ENCODE results near the gene CCDC34. TPM values are rescaled to one million over a fixed set of nuclear protein-coding genes. Genes with fewer than 3 reads are reported as not detected.
A peak's percentile ranks its signal among the peaks of the same experiment; 100 is the strongest.

Gene CCDC34
- total RNA-seq, 1 experiment from 2014 or later: 11.6 TPM

GRCh38 chr11:27379449-27379848 lies 16.4 kb upstream of the CCDC34 start:
- H3K9me3 ChIP-seq: no peaks in the 10 kb centered on the region
- no peak overlapping the region for H3K4me3 ChIP-seq
- no peaks in the 10 kb centered on the region for H3K27me3 ChIP-seq
- H3K36me3 ChIP-seq: no peaks in the 10 kb centered on the region; the same call in none of the 2 replicates
- no peak for DNase-seq

DNA sequence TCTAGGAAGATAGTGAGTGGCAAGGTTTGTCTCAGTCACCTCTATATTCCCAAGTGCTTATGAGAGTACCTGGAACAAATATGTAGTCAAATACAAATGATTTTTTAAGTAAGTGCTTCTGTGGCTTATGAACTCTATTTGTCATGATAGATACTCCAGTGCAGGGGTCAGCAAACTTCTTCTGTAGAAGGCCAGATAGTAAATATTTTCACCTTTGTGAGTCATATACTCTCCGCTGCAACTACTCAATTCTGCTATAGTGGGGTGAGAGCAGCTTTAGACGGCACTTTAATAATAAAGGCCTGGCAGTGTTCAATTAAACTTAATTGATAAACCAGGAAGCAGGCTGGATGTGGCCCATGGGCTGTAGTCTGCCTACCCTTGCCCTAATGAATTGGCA lies 12.4 kb upstream of the CCDC34 start:
- H3K27me3 ChIP-seq: no peaks in the 10 kb centered on the region
- DNase-seq: no peak
- H3K4me3 ChIP-seq: no peak overlapping the region
- no peaks in the 10 kb centered on the region for H3K36me3 ChIP-seq
- H3K9me3 ChIP-seq: no peaks in the 10 kb centered on the region

DNA sequence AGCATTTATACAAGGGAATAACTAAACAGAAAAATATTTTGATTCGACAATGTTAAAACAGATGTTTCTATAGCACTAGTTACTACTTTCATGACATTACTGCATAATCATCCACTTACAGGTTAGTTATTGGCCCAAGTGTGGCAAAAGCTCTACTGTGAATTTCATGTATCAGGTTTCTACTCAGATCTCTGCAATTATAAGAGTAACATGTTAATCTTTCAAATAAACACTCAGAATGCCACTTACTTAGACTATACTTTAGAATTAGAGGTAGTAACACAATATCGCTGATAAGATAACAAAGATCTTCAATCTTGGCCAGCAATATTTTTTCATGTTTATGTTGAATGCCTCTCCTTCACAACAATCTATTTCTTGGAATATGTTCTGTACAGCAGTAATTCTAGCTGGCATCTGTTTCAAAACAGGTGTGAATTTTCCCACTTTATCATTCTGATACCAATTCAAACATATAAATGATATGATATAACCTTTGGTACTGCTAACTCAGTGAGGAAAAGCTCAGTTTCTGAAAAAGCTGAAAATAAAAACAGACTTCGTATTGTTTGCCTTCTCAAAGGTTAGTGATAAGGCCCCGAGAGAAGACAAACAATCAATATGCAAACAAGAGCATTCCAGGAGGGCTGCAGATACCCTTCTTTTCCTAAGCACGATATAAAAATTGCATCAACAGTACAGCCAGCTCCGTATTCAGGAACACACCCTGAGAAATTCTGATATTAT lies 11.0 kb upstream of the CCDC34 start:
- no peak for DNase-seq
- no peaks in the 10 kb centered on the region for H3K36me3 ChIP-seq
- no peaks in the 10 kb centered on the region for H3K9me3 ChIP-seq
- H3K27me3 ChIP-seq: no peaks in the 10 kb centered on the region
- no peak overlapping the region for H3K4me3 ChIP-seq

GRCh38 chr11:27373392-27373791 lies 10.4 kb upstream of the CCDC34 start:
- Histone ChIP-seq H3K36me3 (no peaks in the 10 kb centered on the region), H3K4me3 (no peak overlapping the region), H3K9me3 (no peaks in the 10 kb centered on the region), H3K27me3 (no peaks in the 10 kb centered on the region)
- DNase-seq: no peak

- Histone ChIP-seq H3K27me3 (no peaks in the 10 kb centered on the region), H3K36me3 (no peaks in the 10 kb centered on the region), H3K4me3 (no peak overlapping the region), H3K9me3 (no peaks in the 10 kb centered on the region)
- DNase-seq: no peak
These were observed 9.1 kb upstream of the CCDC34 start for GRCh38 chr11:27372164-27372563.

- H3K9me3 ChIP-seq: no peaks in the 10 kb centered on the region
- DNase-seq: no peak
- no peaks in the 10 kb centered on the region for H3K27me3 ChIP-seq
- no peaks in the 10 kb centered on the region for H3K36me3 ChIP-seq
- no peak overlapping the region for H3K4me3 ChIP-seq
These were observed 8.5 kb upstream of the CCDC34 start for GRCh38 chr11:27371489-27371888.

- Histone ChIP-seq H3K27me3 (no peaks in the 10 kb centered on the region), H3K9me3 (no peaks in the 10 kb centered on the region), H3K4me3 (no peak overlapping the region), H3K36me3 (no peaks in the 10 kb centered on the region)
- no peak for DNase-seq
These were observed 7.4 kb upstream of the CCDC34 start for GRCh38 chr11:27370374-27370773.

DNA sequence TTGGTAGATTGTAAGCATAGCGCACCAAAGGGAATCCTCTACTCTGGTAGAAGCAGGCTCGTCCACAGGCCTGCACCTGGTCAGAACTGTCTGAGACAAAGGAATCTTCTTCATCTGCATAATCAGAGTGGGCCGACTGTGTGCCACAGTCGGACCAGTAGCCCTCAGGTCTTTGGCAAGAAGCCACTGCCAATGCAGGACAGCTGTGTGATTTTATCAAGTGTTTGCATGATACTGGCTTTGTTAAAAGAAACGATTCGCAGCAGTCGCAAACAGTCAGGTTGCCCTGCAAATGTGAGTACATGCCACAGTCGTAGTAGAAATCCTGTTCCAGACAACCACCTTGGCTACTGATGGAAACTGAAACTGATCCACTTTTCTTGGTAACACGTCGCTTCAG lies 4.9 kb upstream of the CCDC34 start:
- no peak for DNase-seq
- H3K27me3 ChIP-seq: no peaks in the 10 kb centered on the region

DNA sequence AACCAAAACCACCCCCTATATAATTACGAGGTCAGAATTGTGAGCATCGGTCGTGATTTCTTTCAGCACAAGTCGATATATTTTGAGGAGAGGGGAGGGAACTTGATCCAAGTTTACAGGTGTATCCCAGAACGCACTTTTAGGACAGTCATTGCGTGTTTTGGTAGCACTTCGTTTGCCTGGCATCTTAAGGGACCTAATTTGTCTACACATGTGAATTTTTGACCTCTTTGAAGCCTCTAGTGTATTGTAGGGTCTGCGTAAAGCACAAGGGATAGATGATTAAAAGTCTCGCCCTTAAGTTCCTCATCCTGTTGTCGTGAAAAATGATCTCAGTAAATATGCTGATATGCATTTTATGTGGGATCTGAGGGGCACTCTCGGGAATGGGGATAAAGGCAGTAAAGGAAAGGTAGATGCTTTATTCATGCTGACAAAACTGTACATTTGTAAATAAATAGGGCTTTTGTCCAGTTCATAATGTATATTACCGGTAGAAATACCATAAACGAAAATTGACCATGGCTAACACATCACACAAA lies 632 bp upstream of the CCDC34 start:
- H3K27me3 ChIP-seq: no peaks in the 10 kb centered on the region
- H3K4me3 ChIP-seq: peak overlapping the region; percentile 76
- H3K36me3 ChIP-seq: 0 out of 2 replicates have a peak, but pooled peaks cover 3% of the 10 kb centered on the region
- no peaks in the 10 kb centered on the region for H3K9me3 ChIP-seq
- no peak for DNase-seq

More for the DNA sequence above, 4.9 kb upstream of the CCDC34 start:
- H3K4me3 ChIP-seq: no peak overlapping the region
- H3K36me3 ChIP-seq: no peaks in the 10 kb centered on the region
- no peaks in the 10 kb centered on the region for H3K9me3 ChIP-seq

- H3K4me3 ChIP-seq: peak overlapping the region; percentile 76
- no peak for DNase-seq
- H3K36me3 ChIP-seq: 0 out of 2 replicates have a peak, but pooled peaks cover 3% of the 10 kb centered on the region
- H3K9me3 ChIP-seq: no peaks in the 10 kb centered on the region
- H3K27me3 ChIP-seq: no peaks in the 10 kb centered on the region
These were observed 1.2 kb downstream of the CCDC34 start for GRCh38 chr11:27361649-27362431.

DNA sequence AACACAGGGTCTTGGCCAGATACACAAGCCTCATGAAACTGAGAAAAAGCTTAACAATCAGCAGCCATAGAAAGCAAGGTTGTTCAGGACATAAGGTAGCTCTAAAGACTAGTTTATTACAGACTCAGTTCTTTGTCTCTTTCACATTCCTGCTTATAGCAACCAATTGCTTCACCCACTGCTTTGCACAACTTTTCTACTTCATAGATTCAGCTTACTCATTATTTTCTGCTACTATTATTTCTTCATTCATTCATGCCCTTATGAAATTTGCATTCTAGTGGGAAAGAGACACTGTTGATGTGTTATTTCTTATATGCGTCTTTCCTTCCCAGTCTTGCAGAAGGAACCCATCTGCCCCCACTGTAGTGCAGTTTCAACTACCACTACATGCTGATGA lies 4.7 kb downstream of the CCDC34 start:
- no peaks in the 10 kb centered on the region for H3K9me3 ChIP-seq
- no peaks in the 10 kb centered on the region for H3K27me3 ChIP-seq
- H3K4me3 ChIP-seq: no peak overlapping the region
- no peak for DNase-seq
- 0 out of 2 replicates have a peak, but pooled peaks cover 3% of the 10 kb centered on the region for H3K36me3 ChIP-seq

DNA sequence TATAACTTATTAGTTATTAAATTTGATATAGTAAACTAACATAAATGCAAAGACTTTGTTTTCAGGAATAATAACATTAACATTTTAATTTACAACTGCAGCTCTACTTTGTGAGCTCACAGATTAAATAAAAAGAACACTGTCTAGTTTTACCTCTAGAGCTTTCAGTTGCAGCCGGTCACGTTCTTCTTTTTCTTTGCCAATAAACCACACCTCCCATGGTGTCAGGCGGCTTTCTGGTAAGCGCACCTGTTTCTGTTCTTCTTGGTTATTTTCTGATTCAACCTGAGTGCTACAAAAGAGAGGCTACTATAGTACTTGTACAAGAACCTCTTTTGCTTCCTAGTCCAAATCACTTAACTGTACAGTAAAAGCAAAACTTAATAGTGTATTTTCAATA lies 5.8 kb downstream of the CCDC34 start:
- H3K36me3 ChIP-seq: 0 out of 2 replicates have a peak, but pooled peaks cover 3% of the 10 kb centered on the region
- H3K27me3 ChIP-seq: no peaks in the 10 kb centered on the region
- DNase-seq: no peak
- no peak overlapping the region for H3K4me3 ChIP-seq
- no peaks in the 10 kb centered on the region for H3K9me3 ChIP-seq

DNA sequence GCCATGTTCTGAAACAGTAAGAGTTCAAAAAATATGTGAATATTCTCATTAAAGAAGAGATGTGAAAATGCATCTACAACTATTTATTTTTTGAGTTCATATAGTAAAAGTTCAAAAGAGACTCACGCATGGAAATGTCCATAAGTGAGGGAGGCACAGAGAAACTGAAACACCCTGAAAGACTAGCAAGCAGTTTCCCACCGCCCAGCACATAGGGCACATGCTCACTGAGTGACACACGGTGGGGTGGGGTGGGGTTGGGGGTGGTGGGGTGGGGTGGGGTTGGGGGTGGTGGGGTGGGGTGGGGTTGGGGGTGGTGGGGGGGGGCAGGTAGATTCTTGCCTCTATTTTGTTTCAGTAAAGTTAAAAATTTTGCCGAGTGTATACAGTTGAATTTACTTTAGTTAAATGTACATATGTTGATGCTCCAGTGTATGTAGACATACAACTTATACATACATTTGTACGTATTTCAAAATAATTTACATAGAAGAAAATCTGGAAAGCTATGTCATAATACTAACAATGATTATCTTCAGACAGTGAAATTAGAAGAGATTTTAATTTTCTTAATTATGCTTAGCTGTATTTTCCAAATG lies 6.3 kb downstream of the CCDC34 start:
- 0 out of 2 replicates have a peak, but pooled peaks cover 3% of the 10 kb centered on the region for H3K36me3 ChIP-seq
- no peak overlapping the region for H3K4me3 ChIP-seq
- H3K9me3 ChIP-seq: no peaks in the 10 kb centered on the region
- DNase-seq: no peak
- no peaks in the 10 kb centered on the region for H3K27me3 ChIP-seq

GRCh38 chr11:27355575-27356104 lies 7.4 kb downstream of the CCDC34 start:
- H3K27me3 ChIP-seq: no peaks in the 10 kb centered on the region
- no peaks in the 10 kb centered on the region for H3K36me3 ChIP-seq
- no peak overlapping the region for H3K4me3 ChIP-seq
- H3K9me3 ChIP-seq: no peaks in the 10 kb centered on the region
- no peak for DNase-seq

- peaks cover 7% of the 10 kb centered on the region for H3K36me3 ChIP-seq
These were observed 8.6 kb downstream of the CCDC34 start for GRCh38 chr11:27354359-27354965.

DNA sequence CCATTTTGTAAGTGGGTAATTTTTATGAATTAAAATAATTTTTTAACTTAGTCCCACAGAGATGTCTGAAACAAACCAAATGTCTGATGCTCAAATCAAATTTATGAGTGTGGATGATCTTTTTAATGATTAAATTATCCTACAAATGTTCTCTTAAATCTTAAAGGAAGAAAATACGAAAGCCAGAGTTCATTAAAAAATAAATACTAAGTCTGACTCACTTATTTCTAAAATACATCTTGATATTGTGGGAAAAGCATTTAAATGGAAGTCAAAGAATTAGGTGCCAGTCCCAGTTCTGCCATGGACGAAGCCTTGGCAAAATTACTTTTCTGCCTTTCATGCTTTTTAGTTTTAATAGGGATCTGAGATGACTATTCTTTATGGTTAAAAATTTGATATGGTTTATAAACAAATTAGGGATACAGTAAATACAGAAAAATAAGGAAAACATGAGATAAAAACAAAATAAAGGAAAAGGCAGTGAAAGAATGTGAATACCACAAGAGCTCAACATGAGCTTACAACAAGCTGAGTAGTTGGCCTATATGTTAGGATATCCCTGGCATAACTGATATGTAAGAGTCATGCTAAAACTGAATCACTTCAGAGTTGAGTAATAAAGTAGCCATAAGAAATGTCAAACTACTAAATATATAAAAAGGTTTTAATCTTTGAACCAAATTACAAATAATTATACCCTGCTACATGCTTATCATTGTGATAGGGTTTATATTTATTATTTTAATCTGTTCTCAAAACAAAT lies 9.2 kb downstream of the CCDC34 start:
- Histone ChIP-seq H3K36me3 (peaks cover 7% of the 10 kb centered on the region), H3K4me3 (no peak overlapping the region), H3K27me3 (no peaks in the 10 kb centered on the region), H3K9me3 (no peaks in the 10 kb centered on the region)
- DNase-seq: no peak

More at GRCh38 chr11:27354359-27354965, 8.6 kb downstream of the CCDC34 start:
- no peak for DNase-seq
- no peak overlapping the region for H3K4me3 ChIP-seq
- no peaks in the 10 kb centered on the region for H3K9me3 ChIP-seq
- H3K27me3 ChIP-seq: no peaks in the 10 kb centered on the region

Measured in MG63 (cell line).